H1 (cell line): Measurements from ENCODE around the gene VRK2. TPM values are rescaled to one million over a fixed set of nuclear protein-coding genes. Genes with fewer than 3 reads are reported as not detected.

Experiments used
- CTCF ChIA-PET: fragments of 300-600 bp; sonication (Branson Sonifier 250); formaldehyde crosslinking; loops from one replicate; lab custom pipeline; 2021; ENCODE audit not compliant: partially characterized antibody; lab: Charles Lee
- POLR2A ChIA-PET: fragments of 300-600 bp; sonication (Branson Sonifier 250); formaldehyde crosslinking; loops from one replicate; lab custom pipeline; 2021; ENCODE audit warnings: inconsistent platforms; ENCODE audit not compliant: partially characterized antibody; lab: Charles Lee
- DNase-seq, 2 experiments: peaks; one replicate each; pipeline versions ENCODE4 v3.0.0 to v3.0.0-alpha.2; 2010 to 2022; ENCODE audit warnings: low spot score in 2 of 2, low read depth in 1 of 2, mixed read lengths in 1 of 2
- FAIRE-seq: peaks from 2 replicates; lab custom pipeline; 2011; peaks lifted over from hg19 to GRCh38; lab: Jason Lieb, UNC
- H2AFZ ChIP-seq: 2 replicates; pipeline ENCODE4 v1.8.1; 2012; ENCODE audit warnings: low read length, inconsistent platforms
- H2AK5ac ChIP-seq: 2 replicates; pipeline ENCODE4 v1.6.1; 2013; ENCODE audit warnings: low read depth, low read length
- H2BK120ac ChIP-seq: replicated peaks from 2 replicates; pipeline ENCODE3; 2013; ENCODE audit warnings: low read depth, low read length, inconsistent platforms
- H2BK12ac ChIP-seq: 2 replicates; pipeline ENCODE4 v1.6.1; 2013; ENCODE audit warnings: low read depth, low read length
- H2BK15ac ChIP-seq: 2 replicates; pipeline ENCODE4 v1.6.1; 2013; ENCODE audit warnings: low read length
- H2BK20ac ChIP-seq: 2 replicates; pipeline ENCODE4 v1.6.1; 2013; ENCODE audit warnings: low read length
- H2BK5ac ChIP-seq: 2 replicates; pipeline ENCODE4 v1.6.1; 2013; ENCODE audit warnings: low read depth, low read length
- H3K14ac ChIP-seq: 2 replicates; pipeline ENCODE4 v1.6.1; 2013; ENCODE audit warnings: inconsistent platforms; ENCODE audit not compliant: insufficient read length
- H3K18ac ChIP-seq: 2 replicates; pipeline ENCODE4 v1.6.1; 2013; ENCODE audit warnings: low read length; ENCODE audit errors: extremely low read depth
- H3K23ac ChIP-seq: 2 replicates; pipeline ENCODE4 v1.6.1; 2013; ENCODE audit warnings: inconsistent platforms; ENCODE audit not compliant: insufficient read length
- H3K23me2 ChIP-seq: 2 replicates; pipeline ENCODE4 v1.6.1; 2013; ENCODE audit warnings: low read depth, low read length
- H3K27ac ChIP-seq: 2 replicates; pipeline ENCODE4 v1.6.1; 2011; ENCODE audit warnings: low read depth, low read length, inconsistent platforms
- H3K27me3 ChIP-seq, 4 experiments: replicated peaks in 1 of 4; 1 replicate in 1 of 4; 2 replicates in 3 of 4; pipeline versions ENCODE4 v1.6.1 to v1.8.1; 2011 to 2013; ENCODE audit warnings: low read length in 3 of 4, mild to moderate bottlenecking in 3 of 4, inconsistent platforms in 2 of 4, mixed read lengths in 2 of 4, moderate library complexity in 1 of 4; ENCODE audit not compliant: control insufficient read depth in 3 of 4, insufficient read depth in 3 of 4; ENCODE audit errors: extremely low read depth in 1 of 4
- H3K36me3 ChIP-seq, 4 experiments: 2 replicates each; pipeline versions ENCODE4 v1.6.1 to v1.8.1; 2011 to 2013; ENCODE audit warnings: mild to moderate bottlenecking in 4 of 4, low read length in 3 of 4, moderate library complexity in 2 of 4, control low read depth in 1 of 4, inconsistent platforms in 1 of 4; ENCODE audit not compliant: insufficient read depth in 4 of 4, control insufficient read depth in 2 of 4
- H3K4ac ChIP-seq: replicated peaks from 2 replicates; pipeline ENCODE3; 2013; ENCODE audit warnings: low read length, low read depth, mixed read lengths, inconsistent platforms; ENCODE audit not compliant: insufficient read length
- H3K4me1 ChIP-seq, 4 experiments: replicated peaks in 1 of 4; 1 replicate in 1 of 4; 2 replicates in 3 of 4; pipeline versions ENCODE4 v1.6.1 to v1.8.1; 2011 to 2013; ENCODE audit warnings: low read length in 3 of 4, inconsistent platforms in 2 of 4, mixed read lengths in 1 of 4; ENCODE audit not compliant: insufficient read depth in 4 of 4, control insufficient read depth in 3 of 4
- H3K4me2 ChIP-seq, 2 experiments: 2 replicates each; pipeline versions ENCODE4 v1.6.1 to v1.8.1; 2011 to 2013; ENCODE audit warnings: low read depth in 2 of 2, low read length in 2 of 2, control low read depth in 1 of 2, inconsistent platforms in 1 of 2, mild to moderate bottlenecking in 1 of 2; ENCODE audit not compliant: insufficient read depth in 1 of 2
- H3K4me3 ChIP-seq, 4 experiments: fragments of 200-600, 300-600 bp in 1 of 4; sonication (generic), shearing (Covaris generic), sonication (Bioruptor Twin) in 1 of 4; 2 replicates each; pipeline versions ENCODE4 v1.5.1 to v1.8.1; 2011 to 2016; ENCODE audit warnings: low read length in 4 of 4, low read depth in 3 of 4, control low read depth in 2 of 4, inconsistent platforms in 2 of 4, mild to moderate bottlenecking in 2 of 4, mixed read lengths in 1 of 4, moderate library complexity in 1 of 4; ENCODE audit not compliant: insufficient read depth in 2 of 4; ENCODE audit errors: extremely low read depth in 1 of 4
- H3K56ac ChIP-seq: replicated peaks from 2 replicates; pipeline ENCODE3; 2013; ENCODE audit warnings: low read depth, mild to moderate bottlenecking, mixed read lengths, low read length, inconsistent platforms; ENCODE audit not compliant: insufficient read length
- H3K79me1 ChIP-seq: 2 replicates; pipeline ENCODE4 v1.6.1; 2013; ENCODE audit warnings: low read depth, low read length, control low read depth
- H3K79me2 ChIP-seq, 2 experiments: 2 replicates each; pipeline versions ENCODE4 v1.6.1 to v1.8.1; 2012 to 2013; ENCODE audit warnings: low read length in 2 of 2, mild to moderate bottlenecking in 2 of 2, inconsistent platforms in 1 of 2; ENCODE audit not compliant: insufficient read depth in 2 of 2, control insufficient read depth in 1 of 2
- H3K9ac ChIP-seq, 4 experiments: replicated peaks in 1 of 4; 1 replicate in 1 of 4; 2 replicates in 3 of 4; pipeline versions ENCODE4 v1.6.1 to v1.8.1; 2011 to 2013; ENCODE audit warnings: low read depth in 3 of 4, low read length in 3 of 4, control low read depth in 2 of 4, mild to moderate bottlenecking in 2 of 4, moderate library complexity in 2 of 4, inconsistent platforms in 1 of 4; ENCODE audit errors: extremely low read depth in 1 of 4
- H3K9me3 ChIP-seq, 2 experiments: 2 replicates each; pipeline versions ENCODE4 v1.6.1 to v1.8.1; 2012 to 2013; ENCODE audit warnings: mild to moderate bottlenecking in 2 of 2, moderate library complexity in 2 of 2, control low read depth in 1 of 2, inconsistent platforms in 1 of 2, low read depth in 1 of 2, low read length in 1 of 2, mixed read lengths in 1 of 2; ENCODE audit not compliant: insufficient read depth in 2 of 2
- H4K20me1 ChIP-seq, 2 experiments: replicated peaks in 1 of 2; 2 replicates each; pipeline versions ENCODE3 to v1.8.1; 2011 to 2013; ENCODE audit warnings: inconsistent platforms in 2 of 2, low read length in 2 of 2, mild to moderate bottlenecking in 1 of 2; ENCODE audit not compliant: insufficient read depth in 2 of 2, control insufficient read depth in 1 of 2
- H4K5ac ChIP-seq: 2 replicates; pipeline ENCODE4 v1.6.1; 2013; ENCODE audit warnings: low read length, low read depth, mixed read lengths, inconsistent platforms; ENCODE audit not compliant: insufficient read length
- H4K8ac ChIP-seq: 2 replicates; pipeline ENCODE4 v1.8.0; 2013; ENCODE audit warnings: mild to moderate bottlenecking, moderate library complexity, low read length, inconsistent platforms; ENCODE audit not compliant: insufficient read depth; ENCODE audit errors: extremely low read depth
- H4K91ac ChIP-seq: replicated peaks from 2 replicates; pipeline ENCODE3; 2013; ENCODE audit warnings: low read length, mixed read lengths, inconsistent platforms; ENCODE audit not compliant: insufficient read length
- WGBS, 2 experiments: shearing (Covaris generic) in 1 of 2; methylation state at CpG; one replicate each; pipeline versions ENCODE4 v1.1.6 to v1.1.7; 2013 to 2015; ENCODE audit warnings: low lambda C conversion rate in 2 of 2, mixed read lengths in 2 of 2, inconsistent platforms in 1 of 2, low coverage in 1 of 2, missing lambda C conversion rate in 1 of 2; ENCODE audit not compliant: insufficient replicate concordance in 2 of 2, insufficient coverage in 1 of 2, insufficient read length in 1 of 2; ENCODE audit errors: extremely low coverage in 1 of 2, missing lambda C conversion rate in 1 of 2; 5-methylcytosine and 5-hydroxymethylcytosine counted together
- polyA plus RNA-seq, 7 experiments: library from polyadenylated mRNA; depleted of rRNA in 3 of 7; stranded (reverse) in 5 of 7; unstranded in 2 of 7; fragments of >200 nt in 5 of 7; fragments of 200-250 nt in 2 of 7; gene quantifications; 1 replicate in 5 of 7; 2 replicates in 1 of 7; 4 replicates in 1 of 7; pipeline versions ENCODE4 v1.2.1 to v1.2.3, GENCODE V29; 2011 to 2013; ENCODE audit warnings: missing spikeins in 2 of 7, mixed read lengths in 2 of 7
- total RNA-seq: library from RNA; stranded (reverse); fragmentation: NEBNext Ultra II Directional; extraction: Animal tissue kit (Norgen Biotek cat#: 25700); gene quantifications from 2 replicates; pipeline ENCODE4 v1.2.1, GENCODE V29; 2021
- TF ChIP-seq, protein P1 (sequence below): IDR thresholded peaks from 2 replicates; pipeline ENCODE4 v1.6.1; 2012; ENCODE audit warnings: inconsistent platforms

Gene VRK2
- total and polyA plus RNA-seq, 2 of the 8 experiments (the other 6 are each of a cell fraction or from before 2014, with no cell fraction given): 7.6 to 27.8 TPM

DNA sequence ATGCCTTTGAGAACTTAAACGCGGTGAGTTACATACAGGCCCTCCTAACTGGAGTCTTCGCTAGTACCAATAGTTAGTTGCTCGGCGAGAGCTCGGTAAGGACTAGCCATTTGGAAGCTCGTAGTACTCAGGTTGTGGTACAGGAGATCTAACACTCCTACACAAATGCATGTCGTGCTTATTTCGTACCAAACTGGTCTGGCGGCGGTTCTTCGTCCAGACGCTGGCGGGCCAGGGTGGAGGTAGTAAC is 346 bp upstream of the VRK2 start:
- POLR2A ChIA-PET: interaction anchor here (0.6 to 1.6 kb wide), 6 partner anchors 9 to 162 kb away, joined by 3 to 5 read pairs (median 4); no protein-coding TSS in a partner anchor
- TF ChIP-seq, protein P1, sequence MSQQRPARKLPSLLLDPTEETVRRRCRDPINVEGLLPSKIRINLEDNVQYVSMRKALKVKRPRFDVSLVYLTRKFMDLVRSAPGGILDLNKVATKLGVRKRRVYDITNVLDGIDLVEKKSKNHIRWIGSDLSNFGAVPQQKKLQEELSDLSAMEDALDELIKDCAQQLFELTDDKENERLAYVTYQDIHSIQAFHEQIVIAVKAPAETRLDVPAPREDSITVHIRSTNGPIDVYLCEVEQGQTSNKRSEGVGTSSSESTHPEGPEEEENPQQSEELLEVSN: no peak

More for the DNA sequence above, 346 bp upstream of the VRK2 start:
- peak overlapping the region; percentile 91 for H3K27ac ChIP-seq
- peak overlapping the region; percentile 95 for H4K91ac ChIP-seq
- peak overlapping the region; percentile 67 for H4K5ac ChIP-seq
- H3K27me3 ChIP-seq: no peaks in the 10 kb centered on the region
- peak overlapping the region; percentile 52 to 74 (median 62) for H3K4me3 ChIP-seq
- H3K18ac ChIP-seq: peak overlapping the region; percentile 76
- peak overlapping the region; percentile 79 for H3K56ac ChIP-seq
- peaks cover 0 to 8% (median 6%) of the 10 kb centered on the region in 4 experiments; a peak in 3 of 7 replicates for H3K4me1 ChIP-seq
- H2BK15ac ChIP-seq: no peak overlapping the region
- FAIRE-seq (no peak), DNase-seq (no peak)
- no peak overlapping the region for H2AK5ac ChIP-seq
- H2BK12ac ChIP-seq: peak overlapping the region; percentile 77; the same call in 1 of the 2 replicates
- no peaks in the 10 kb centered on the region for H3K79me1 ChIP-seq
- WGBS, 2 experiments: 6% methylated on average over 14 of the region's 14 CpGs; no CpG with 5 or more reads in 1 of the 2 experiments
- peak overlapping the region; percentile 70; the same call in 1 of the 2 replicates for H2AFZ ChIP-seq
- CTCF ChIA-PET: interaction anchor here (0.6 kb wide), 1 partner anchor 495 kb away, joined by 3 read pairs; no protein-coding TSS in a partner anchor
- H2BK5ac ChIP-seq: peak overlapping the region; percentile 46
- H3K79me2 ChIP-seq: peaks cover 0 to 19% of the 10 kb centered on the region in 2 experiments; a peak in 2 of 4 replicates
- H3K9me3 ChIP-seq: no peaks in the 10 kb centered on the region
- peaks cover 0 to 9% (median 0%) of the 10 kb centered on the region in 4 experiments; a peak in 1 of 8 replicates for H3K36me3 ChIP-seq
- no peaks in the 10 kb centered on the region for H4K20me1 ChIP-seq
- H2BK20ac ChIP-seq: no peak overlapping the region
- H3K4me2 ChIP-seq: peak overlapping the region; percentile 81 to 92
- H3K9ac ChIP-seq: peak overlapping the region; percentile 62 to 85 (median 84)
- peak overlapping the region; percentile 55 for H2BK120ac ChIP-seq
- peak overlapping the region; percentile 92 for H3K14ac ChIP-seq
- 0 out of 2 replicates have a peak, but pooled peaks cover 2% of the 10 kb centered on the region for H3K23me2 ChIP-seq
- H3K23ac ChIP-seq: no peak overlapping the region
- no peak overlapping the region for H3K4ac ChIP-seq
- peak overlapping the region; percentile 91; the same call in 1 of the 2 replicates for H4K8ac ChIP-seq
